Measurements from ENCODE around the gene MRPL30. TPM values are rescaled to one million over a fixed set of nuclear protein-coding genes. Genes with fewer than 3 reads are reported as not detected.
"Not testable (repeated sequence)": the region's sequence is repeated elsewhere in the genome, so short reads cannot be mapped to it uniquely, and the experiment has no call there.

MRPL30 gene
- 26.1 and 53.4 TPM in 2 replicates for total RNA-seq (2014; rRNA removed; shearing (Covaris generic))

- no peaks in the 10 kb centered on the region for H3K9me3 ChIP-seq (replicated peaks)
- peak; percentile 90 for DNase-seq (ENCODE audit: low read depth in 1 of 2, low spot score in 2 of 2)
- H3K4me1 ChIP-seq (replicated peaks), result no peaks in the 10 kb centered on the region; the same call in 1 of the 2 replicates
- no peaks in the 10 kb centered on the region for H3K27me3 ChIP-seq (replicated peaks)
- peak within 1 kb of the TSS; percentile 56 for H3K4me3 ChIP-seq
- H3K36me3 ChIP-seq, result peaks cover 17% of the 10 kb centered on the region
- H3K27ac ChIP-seq, result peak within 1 kb of the TSS; percentile 22
Measured at GRCh38 chr2:99180755-99181623, at the start of gene MRPL30, which contains the start of gene MITD1. Gene MRPL30, plus strand, starts transcription at chr2:99181184. Its CDS starts 5,020 bp downstream, at chr2:99186204. Gene MITD1, minus strand, starts transcription at chr2:99181058. Its CDS starts 77 bp downstream, at chr2:99180981.

- peaks cover 14% of the 10 kb centered on the region for H3K9me3 ChIP-seq (replicated peaks)
- H3K27me3 ChIP-seq (replicated peaks); H3K4me3 ChIP-seq; H3K27ac ChIP-seq; DNase-seq (ENCODE audit: low read depth in 1 of 2, low spot score in 2 of 2); H3K36me3 ChIP-seq; H3K4me1 ChIP-seq (replicated peaks): not testable (repeated sequence)
Measured at GRCh38 chr2:99135044-99135556, 45.9 kb upstream of the MRPL30 start.

GRCh38 chr2:99139003-99139402 is 42.0 kb upstream of the MRPL30 start:
- H3K36me3 ChIP-seq, result no peaks in the 10 kb centered on the region
- peaks cover 7% of the 10 kb centered on the region; the same call in 1 of the 2 replicates for H3K4me1 ChIP-seq (replicated peaks)
- DNase-seq (ENCODE audit: low read depth in 1 of 2, low spot score in 2 of 2), result no peak
- no peak overlapping the region for H3K27ac ChIP-seq
- no peak overlapping the region for H3K4me3 ChIP-seq
- H3K9me3 ChIP-seq (replicated peaks), result peaks cover 14% of the 10 kb centered on the region
- peaks cover 3% of the 10 kb centered on the region; the same call in 1 of the 2 replicates for H3K27me3 ChIP-seq (replicated peaks)

- Histone ChIP-seq H3K27ac (no peak overlapping the region), H3K27me3 (replicated peaks) (peaks cover 3% of the 10 kb centered on the region; the same call in 1 of the 2 replicates), H3K4me1 (replicated peaks) (peaks cover 7% of the 10 kb centered on the region; the same call in 1 of the 2 replicates), H3K4me3 (peak overlapping the region; percentile 55), H3K9me3 (replicated peaks) (peaks cover 9% of the 10 kb centered on the region), H3K36me3 (no peaks in the 10 kb centered on the region)
- no peak for DNase-seq (ENCODE audit: low read depth in 1 of 2, low spot score in 2 of 2)
Measured at GRCh38 chr2:99140056-99140859, 40.7 kb upstream of the MRPL30 start.

- Histone ChIP-seq H3K4me3 (peak overlapping the region; percentile 55), H3K27me3 (replicated peaks) (peaks cover 3% of the 10 kb centered on the region; the same call in 1 of the 2 replicates), H3K36me3 (no peaks in the 10 kb centered on the region), H3K4me1 (replicated peaks) (peaks cover 7% of the 10 kb centered on the region; the same call in 1 of the 2 replicates), H3K9me3 (replicated peaks) (peaks cover 6% of the 10 kb centered on the region; the same call in 1 of the 2 replicates), H3K27ac (no peak overlapping the region)
- DNase-seq (ENCODE audit: low read depth in 1 of 2, low spot score in 2 of 2), result no peak
Measured at GRCh38 chr2:99140860-99141109, 40.2 kb upstream of the MRPL30 start.

GRCh38 chr2:99141110-99142108 is 39.6 kb upstream of the MRPL30 start, which contains the start of gene C2orf15:
Gene C2orf15, plus strand, starts transcription at chr2:99141707. Its CDS starts 8,852 bp downstream, at chr2:99150559.
- H3K4me1 ChIP-seq (replicated peaks), result peaks cover 7% of the 10 kb centered on the region; the same call in 1 of the 2 replicates
- H3K27me3 ChIP-seq (replicated peaks), result peaks cover 3% of the 10 kb centered on the region; the same call in 1 of the 2 replicates
- DNase-seq (ENCODE audit: low read depth in 1 of 2, low spot score in 2 of 2), result peak; percentile 83 to 85
- H3K27ac ChIP-seq, result no peak within 1 kb of the TSS
- peaks cover 6% of the 10 kb centered on the region; the same call in 1 of the 2 replicates for H3K9me3 ChIP-seq (replicated peaks)
- H3K4me3 ChIP-seq, result peak within 1 kb of the TSS; percentile 55
- no peaks in the 10 kb centered on the region for H3K36me3 ChIP-seq

GRCh38 chr2:99150706-99151105 is 30.3 kb upstream of the MRPL30 start:
- Histone ChIP-seq H3K9me3 (replicated peaks) (no peaks in the 10 kb centered on the region), H3K27me3 (replicated peaks) (no peaks in the 10 kb centered on the region), H3K4me1 (replicated peaks) (peaks cover 9% of the 10 kb centered on the region; the same call in 1 of the 2 replicates), H3K27ac (no peak overlapping the region), H3K36me3 (no peaks in the 10 kb centered on the region), H3K4me3 (no peak overlapping the region)
- no peak for DNase-seq (ENCODE audit: low read depth in 1 of 2, low spot score in 2 of 2)

- H3K36me3 ChIP-seq, result peaks cover 7% of the 10 kb centered on the region
- DNase-seq (ENCODE audit: low read depth in 1 of 2, low spot score in 2 of 2), result no peak
- no peaks in the 10 kb centered on the region for H3K27me3 ChIP-seq (replicated peaks)
- no peak overlapping the region for H3K27ac ChIP-seq
- H3K9me3 ChIP-seq (replicated peaks), result no peaks in the 10 kb centered on the region
- no peak overlapping the region for H3K4me3 ChIP-seq
- peaks cover 12% of the 10 kb centered on the region; the same call in 1 of the 2 replicates for H3K4me1 ChIP-seq (replicated peaks)
Measured at GRCh38 chr2:99152199-99152895, 28.6 kb upstream of the MRPL30 start.

- Histone ChIP-seq H3K4me3 (peak overlapping the region; percentile 71), H3K36me3 (peaks cover 8% of the 10 kb centered on the region), H3K4me1 (replicated peaks) (peaks cover 12% of the 10 kb centered on the region; the same call in 1 of the 2 replicates), H3K27me3 (replicated peaks) (no peaks in the 10 kb centered on the region), H3K27ac (no peak overlapping the region), H3K9me3 (replicated peaks) (no peaks in the 10 kb centered on the region)
- no peak for DNase-seq (ENCODE audit: low read depth in 1 of 2, low spot score in 2 of 2)
Measured at GRCh38 chr2:99153921-99154604, 26.9 kb upstream of the MRPL30 start.

- peak; percentile 85 to 87 for DNase-seq (ENCODE audit: low read depth in 1 of 2, low spot score in 2 of 2)
- peak within 1 kb of the TSS; percentile 57 for H3K27ac ChIP-seq
- H3K9me3 ChIP-seq (replicated peaks), result no peaks in the 10 kb centered on the region
- no peaks in the 10 kb centered on the region for H3K27me3 ChIP-seq (replicated peaks)
- H3K4me3 ChIP-seq, result peak within 1 kb of the TSS; percentile 71
- H3K36me3 ChIP-seq, result peaks cover 8% of the 10 kb centered on the region
- peaks cover 12% of the 10 kb centered on the region; the same call in 1 of the 2 replicates for H3K4me1 ChIP-seq (replicated peaks)
Measured at GRCh38 chr2:99154643-99155536, 26.1 kb upstream of the MRPL30 start, which contains the start of the genes LIPT1 and TSGA10. Gene LIPT1, plus strand, starts transcription at chr2:99154967. Its CDS starts 6,991 bp downstream, at chr2:99161958. Gene TSGA10, minus strand, starts transcription at chr2:99154942. Its CDS starts 45,503 bp downstream, at chr2:99109439.

- H3K9me3 ChIP-seq (replicated peaks), result no peaks in the 10 kb centered on the region
- H3K36me3 ChIP-seq, result peaks cover 8% of the 10 kb centered on the region
- H3K4me3 ChIP-seq, result no peak overlapping the region
- no peak for DNase-seq (ENCODE audit: low read depth in 1 of 2, low spot score in 2 of 2)
- H3K27me3 ChIP-seq (replicated peaks), result no peaks in the 10 kb centered on the region
- peaks cover 12% of the 10 kb centered on the region; the same call in 1 of the 2 replicates for H3K4me1 ChIP-seq (replicated peaks)
- no peak overlapping the region for H3K27ac ChIP-seq
Measured at GRCh38 chr2:99156891-99157290, 24.1 kb upstream of the MRPL30 start.
